GM21619 (cell line): Measurements from ENCODE around the gene GCC1.
"Not testable (repeated sequence)": the region's sequence is repeated elsewhere in the genome, so short reads cannot be mapped to it uniquely, and the experiment has no call there.

Source experiments
- ATAC-seq: cut with Tn5 transposase; IDR thresholded peaks from one replicate; pipeline ENCODE4 v1.9.1; 2021; ENCODE audit not compliant: unreplicated experiment

Gene GCC1

GRCh38 chr7:127540461-127540860, 44.9 kb downstream of the GCC1 start:
- ATAC-seq, result not testable (repeated sequence)

DNA sequence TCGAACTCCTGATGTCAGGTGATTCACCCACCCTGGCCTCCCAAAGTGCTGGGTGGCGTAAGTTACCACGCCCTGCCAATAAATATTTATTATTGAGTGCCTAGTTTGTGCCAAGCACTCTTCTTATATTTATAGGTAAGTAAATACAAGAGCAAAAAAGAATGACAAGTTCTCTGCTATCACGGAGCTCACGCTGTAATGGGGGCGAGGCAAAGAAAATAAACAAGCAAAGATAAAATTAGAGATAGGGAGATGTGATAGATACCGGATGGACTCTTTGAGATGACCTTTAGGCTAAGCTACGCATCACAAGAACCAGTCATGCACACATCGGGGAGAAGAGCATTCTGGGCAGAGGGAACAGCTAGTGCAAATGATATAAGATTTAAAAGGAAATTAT, 46.3 kb downstream of the GCC1 start:
- no peak for ATAC-seq

DNA sequence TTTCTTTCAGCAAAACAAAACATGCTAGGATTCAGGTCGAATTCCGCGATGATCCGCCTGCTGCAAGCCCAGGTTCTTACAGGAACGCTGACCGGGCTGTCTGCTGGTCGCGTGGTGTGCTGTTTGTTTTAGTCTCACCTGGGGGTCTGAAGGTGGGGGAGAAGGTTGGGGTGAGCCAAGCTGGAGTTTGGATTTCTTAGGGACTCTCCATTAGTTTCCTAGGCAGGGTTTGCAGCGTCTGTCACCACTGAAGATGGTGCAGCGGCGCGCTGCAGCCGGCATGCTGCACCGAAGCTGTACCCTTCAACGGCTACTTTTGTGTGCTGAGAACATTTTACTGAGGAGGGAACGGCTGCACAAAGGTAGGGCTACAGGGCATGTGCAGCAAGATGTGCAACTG, 48.7 kb downstream of the GCC1 start:
- ATAC-seq, result no peak

DNA sequence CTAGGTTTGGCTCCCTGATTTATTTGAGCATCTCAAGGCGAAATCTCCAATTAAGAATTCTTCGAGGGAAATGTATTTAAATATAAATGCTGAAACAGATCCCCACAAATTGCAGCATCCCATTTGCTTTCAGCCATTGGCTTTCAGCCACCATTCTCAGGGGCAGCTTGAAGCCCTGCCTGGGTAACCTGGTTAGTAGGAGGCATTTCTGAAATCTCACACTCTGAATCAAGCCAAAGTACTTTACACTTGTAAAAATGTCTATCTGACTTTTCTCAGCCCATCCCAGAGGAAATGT, 49.1 kb downstream of the GCC1 start:
- no peak for ATAC-seq

DNA sequence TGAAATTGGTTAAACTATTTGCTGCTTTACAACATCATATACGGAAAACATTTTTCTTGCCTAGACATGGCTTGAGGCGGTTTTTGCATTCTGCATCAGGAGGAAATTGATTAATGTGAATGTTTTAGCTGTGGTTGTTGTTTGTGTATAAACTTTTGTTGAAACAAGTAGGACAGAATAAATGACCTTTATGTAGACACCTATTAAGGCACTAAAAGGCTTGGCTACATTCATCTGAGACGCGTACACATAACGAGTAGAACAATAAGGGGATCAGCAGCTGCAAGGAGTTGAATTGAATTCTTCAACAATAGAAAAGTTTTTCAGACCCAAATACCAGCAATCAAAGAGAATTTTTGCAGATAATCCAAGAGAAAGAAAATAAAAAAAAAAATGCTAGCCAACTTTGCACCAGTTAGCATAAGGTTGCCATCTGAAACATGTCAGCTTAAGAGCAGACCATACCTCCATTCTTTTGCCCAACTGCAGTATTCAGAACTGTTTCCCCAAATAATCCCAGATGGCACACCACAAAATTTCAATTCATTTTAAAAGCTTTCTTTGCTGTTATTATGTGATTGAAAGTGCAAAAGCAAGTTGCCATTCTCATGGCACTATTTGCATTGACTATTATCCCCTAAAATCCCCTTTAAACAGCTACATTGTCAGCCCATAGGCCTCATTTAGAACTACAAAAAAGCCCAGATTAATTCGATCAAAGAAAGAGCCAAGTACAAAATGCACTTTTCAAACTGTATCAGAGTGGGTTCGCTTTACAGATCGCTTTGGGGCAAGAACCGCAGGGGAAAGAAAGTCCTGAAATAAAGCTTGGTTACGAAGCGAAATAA, 49.6 kb downstream of the GCC1 start:
- no peak for ATAC-seq

GRCh38 chr7:127534636-127535035, 50.8 kb downstream of the GCC1 start:
- no peak for ATAC-seq

GRCh38 chr7:127532736-127533135, 52.7 kb downstream of the GCC1 start:
- ATAC-seq, result no peak

- no peak for ATAC-seq
Measured at GRCh38 chr7:127532151-127532550, 53.2 kb downstream of the GCC1 start.
